Neuronal stem cell (in vitro differentiated cells): ENCODE measurements around the gene RGS12.

Experiments used
- DNase-seq: peaks from one replicate; pipeline ENCODE4 v3.0.0-alpha.2; 2013; ENCODE audit warnings: low spot score
- H2AFZ ChIP-seq: one replicate; pipeline ENCODE4 v1.6.1; 2013; ENCODE audit warnings: mild to moderate bottlenecking, low read length, inconsistent platforms
- H2AK5ac ChIP-seq: 2 replicates; pipeline ENCODE4 v1.6.1; 2013; ENCODE audit warnings: low read depth, mild to moderate bottlenecking, inconsistent platforms, low read length, moderate library complexity, mixed read lengths
- H2BK120ac ChIP-seq: 2 replicates; pipeline ENCODE4 v1.6.1; 2013; ENCODE audit warnings: low read depth, mild to moderate bottlenecking, inconsistent platforms, low read length, moderate library complexity, mixed read lengths
- H2BK12ac ChIP-seq: one replicate; pipeline ENCODE4 v1.6.1; 2013; ENCODE audit warnings: low read length, inconsistent platforms
- H2BK15ac ChIP-seq: 2 replicates; pipeline ENCODE4 v1.6.1; 2013; ENCODE audit warnings: mild to moderate bottlenecking, low read length, inconsistent platforms, mixed read lengths
- H2BK5ac ChIP-seq: one replicate; pipeline ENCODE4 v1.6.1; 2013; ENCODE audit warnings: inconsistent platforms, mild to moderate bottlenecking, low read length, moderate library complexity
- H3K14ac ChIP-seq: one replicate; pipeline ENCODE4 v1.6.1; 2013; ENCODE audit warnings: low read length, inconsistent platforms
- H3K18ac ChIP-seq: 2 replicates; pipeline ENCODE4 v1.6.1; 2013; ENCODE audit warnings: low read length, inconsistent platforms
- H3K23ac ChIP-seq: 2 replicates; pipeline ENCODE4 v1.6.1; 2013; ENCODE audit warnings: low read depth, mild to moderate bottlenecking, mixed read lengths, low read length, inconsistent platforms; ENCODE audit not compliant: poor library complexity
- H3K27ac ChIP-seq: replicated peaks from 3 replicates; pipeline ENCODE4 v1.5.1; 2013; ENCODE audit warnings: low read length, inconsistent platforms
- H3K27me3 ChIP-seq, 3 experiments: 2 replicates each; pipeline ENCODE4 v1.6.1; 2013; ENCODE audit warnings: low read length in 3 of 3, mild to moderate bottlenecking in 2 of 3, inconsistent platforms in 1 of 3, low read depth in 1 of 3, mixed read lengths in 1 of 3, moderate library complexity in 1 of 3; ENCODE audit not compliant: control insufficient read depth in 3 of 3, insufficient read depth in 3 of 3
- H3K36me3 ChIP-seq, 2 donors: replicated peaks in 1 of 2; 2 replicates each; pipeline ENCODE4 v1.6.1; 2013; ENCODE audit warnings: low read length in 2 of 2; ENCODE audit not compliant: control insufficient read depth in 2 of 2, insufficient read depth in 2 of 2
- H3K4ac ChIP-seq: 2 replicates; pipeline ENCODE4 v1.6.1; 2013; ENCODE audit warnings: inconsistent platforms, mild to moderate bottlenecking, low read length, moderate library complexity
- H3K4me1 ChIP-seq, 2 donors: 1 replicate in 1 of 2; 2 replicates in 1 of 2; pipeline ENCODE4 v1.6.1; 2013; ENCODE audit warnings: low read length in 2 of 2, low read depth in 1 of 2; ENCODE audit not compliant: control insufficient read depth in 2 of 2, insufficient read depth in 1 of 2
- H3K4me2 ChIP-seq: one replicate; pipeline ENCODE4 v1.6.1; 2013; ENCODE audit warnings: mild to moderate bottlenecking, low read length, inconsistent platforms; ENCODE audit not compliant: insufficient read depth, poor library complexity, severe bottlenecking
- H3K4me3 ChIP-seq, 2 donors: 2 replicates each; pipeline ENCODE4 v1.5.1; 2013; ENCODE audit warnings: low read length in 2 of 2, mild to moderate bottlenecking in 2 of 2, inconsistent platforms in 1 of 2, moderate library complexity in 1 of 2
- H3K79me1 ChIP-seq: one replicate; pipeline ENCODE4 v1.6.1; 2013; ENCODE audit warnings: low read depth, mild to moderate bottlenecking, inconsistent platforms, low read length, moderate library complexity
- H3K9ac ChIP-seq: one replicate; pipeline ENCODE4 v1.6.1; 2013; ENCODE audit warnings: mild to moderate bottlenecking, low read depth, low read length, inconsistent platforms; ENCODE audit not compliant: poor library complexity
- H3K9me3 ChIP-seq, 2 donors: replicated peaks in 1 of 2; 2 replicates each; pipeline versions ENCODE3 to v1.6.1; 2013; ENCODE audit warnings: low read length in 2 of 2, mild to moderate bottlenecking in 2 of 2, inconsistent platforms in 1 of 2, low read depth in 1 of 2, mixed read lengths in 1 of 2, moderate library complexity in 1 of 2; ENCODE audit not compliant: control insufficient read depth in 2 of 2, insufficient read depth in 1 of 2
- H4K8ac ChIP-seq: one replicate; pipeline ENCODE4 v1.6.1; 2013; ENCODE audit warnings: low read depth, mild to moderate bottlenecking, inconsistent platforms, low read length, moderate library complexity
- H4K91ac ChIP-seq: one replicate; pipeline ENCODE4 v1.6.1; 2013; ENCODE audit warnings: low read length, low read depth, mild to moderate bottlenecking, inconsistent platforms; ENCODE audit not compliant: poor library complexity
- WGBS, 2 donors: extraction: QIAGEN DNeasy Blood & Tissue Kit; methylation state at CpG; one replicate each; pipeline ENCODE4 v1.1.7; 2013; ENCODE audit warnings: missing lambda C conversion rate in 2 of 2, mixed read lengths in 1 of 2; ENCODE audit not compliant: insufficient read length in 2 of 2, insufficient replicate concordance in 1 of 2; ENCODE audit errors: extremely low coverage in 2 of 2; 5-methylcytosine and 5-hydroxymethylcytosine counted together

RGS12 gene

DNA sequence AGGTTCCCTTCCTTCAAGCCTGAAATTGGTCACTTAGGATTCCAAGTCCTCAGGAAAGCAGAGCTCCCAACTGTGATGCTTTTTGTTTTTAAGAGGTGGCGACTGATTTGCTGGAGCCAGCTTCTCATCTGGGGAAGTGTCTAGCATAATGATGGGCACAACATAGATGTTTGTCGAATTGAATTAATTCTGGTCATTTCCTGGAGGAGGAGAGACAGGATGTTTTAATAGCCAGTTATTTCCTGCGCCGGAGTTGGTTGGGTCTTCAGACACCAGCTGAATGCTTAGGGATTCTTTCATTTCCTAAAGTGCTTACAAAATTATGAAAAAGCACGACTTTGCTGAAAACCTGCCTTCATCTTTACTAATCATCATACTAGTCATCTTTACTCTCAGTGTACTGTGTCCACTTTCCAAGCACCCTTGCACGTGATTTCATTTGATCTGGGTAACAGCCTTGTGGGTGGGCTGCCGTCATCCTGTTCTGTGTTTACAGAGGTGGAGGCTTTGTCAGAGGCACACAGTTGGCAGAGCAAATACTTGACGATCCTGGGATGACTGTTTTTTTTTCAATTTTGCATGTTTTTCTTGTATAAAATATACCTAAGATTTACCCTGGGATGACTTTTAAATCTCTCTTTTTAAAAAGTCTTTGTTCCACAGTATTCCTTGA lies 49.5 kb downstream of the RGS12 start:
- Histone ChIP-seq H3K27ac (no peak overlapping the region), H3K79me1 (peaks cover 2% of the 10 kb centered on the region), H2AFZ (no peak overlapping the region), H3K18ac (no peak overlapping the region), H2BK5ac (no peak overlapping the region), H3K14ac (no peak overlapping the region), H3K9ac (no peak overlapping the region), H3K23ac (no peak overlapping the region), H3K9me3 (peaks cover 0 to 3% of the 10 kb centered on the region in 2 donors), H2AK5ac (no peak overlapping the region), H4K8ac (no peak overlapping the region), H2BK15ac (no peak overlapping the region), H3K36me3 (peaks cover 3 to 19% of the 10 kb centered on the region in 2 donors), H2BK12ac (no peak overlapping the region), H3K4me2 (no peak overlapping the region), H4K91ac (no peak overlapping the region), H3K27me3 (no peaks in the 10 kb centered on the region), H3K4ac (no peak overlapping the region), H3K4me1 (peaks cover 4 to 8% of the 10 kb centered on the region in 2 donors), H2BK120ac (no peak overlapping the region), H3K4me3 (no peak overlapping the region)
- WGBS, 2 donors = no CpG with 5 or more reads among the region's 8 CpGs
- no peak for DNase-seq
